HG02938 (cell line): Measurements from ENCODE around the gene AQP6.

Experiments used
- ATAC-seq: cut with Tn5 transposase; IDR thresholded peaks from one replicate; pipeline ENCODE4 v1.9.1; 2021; ENCODE audit warnings: mild to moderate bottlenecking, moderate library complexity; ENCODE audit not compliant: unreplicated experiment

AQP6 gene

DNA sequence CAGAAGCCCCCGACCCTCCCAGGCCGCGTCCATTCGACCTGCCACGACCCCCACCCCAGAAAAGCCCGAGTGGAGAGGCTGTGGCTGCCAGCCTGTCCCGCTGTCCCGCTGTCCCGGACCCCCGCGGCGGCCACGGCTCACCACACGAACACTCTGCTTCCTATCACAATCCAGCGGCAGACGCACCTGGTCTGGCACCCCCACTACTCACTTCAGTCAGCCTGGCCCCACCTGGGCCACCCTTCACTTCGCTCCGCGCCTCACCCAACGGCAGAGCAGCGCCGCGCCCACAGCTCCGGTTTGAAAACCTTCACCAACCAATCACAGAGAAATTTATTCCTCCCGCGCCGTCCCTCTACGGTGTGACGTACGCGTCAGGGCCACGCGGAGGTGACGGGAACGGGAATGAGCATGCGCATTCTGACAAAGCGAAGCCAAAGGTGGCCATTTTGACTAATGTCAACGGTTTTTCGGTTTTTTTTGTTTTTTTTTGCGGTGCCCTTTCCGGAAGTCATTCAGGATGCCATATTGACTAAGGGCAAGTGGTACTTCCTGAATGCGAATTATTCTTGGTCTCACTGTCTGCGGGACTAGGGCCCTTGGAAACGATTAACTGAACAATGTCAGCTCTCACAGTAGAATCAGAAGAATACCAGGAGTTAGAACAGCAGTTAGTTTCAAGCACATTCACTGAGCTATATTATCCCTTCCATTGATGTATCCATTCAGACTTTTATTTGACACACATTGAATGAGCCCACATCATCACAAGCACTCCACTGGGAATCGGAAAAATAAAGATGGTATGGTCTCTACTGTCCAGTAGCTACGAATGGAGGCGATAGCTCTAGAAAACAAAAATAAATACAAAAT lies 52.7 kb downstream of the AQP6 start, which contains the start of gene RACGAP1:
TSS of gene RACGAP1 (minus strand) at position 308 of the 873 bp plus-strand sequence. CDS start 8,779 bp downstream, outside the sequence.
- ATAC-seq = peak; percentile 96

DNA sequence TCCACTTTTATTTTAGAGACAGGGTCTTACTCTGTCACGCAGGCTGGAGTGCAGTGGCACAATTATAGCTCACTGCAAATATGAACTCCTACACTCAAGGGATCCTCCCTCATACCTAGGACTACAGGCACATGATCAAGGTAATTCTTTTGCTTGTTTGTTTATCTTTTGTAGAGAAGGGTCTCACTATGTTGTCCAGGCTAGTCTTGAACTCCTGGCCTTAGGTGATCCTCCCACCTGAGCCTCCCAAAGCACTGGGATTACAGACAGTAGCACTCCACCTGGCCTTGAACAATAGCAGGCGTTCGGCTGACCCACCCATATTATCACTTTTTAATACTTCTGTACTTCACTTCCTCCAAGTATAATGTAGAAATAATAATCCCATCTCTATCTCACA lies 53.9 kb downstream of the AQP6 start:
- no peak for ATAC-seq
